GM20000 (cell line): ENCODE measurements around the gene ATOH7.

Source experiments
- DNase-seq: peaks from one replicate; pipeline ENCODE4 v3.0.0; 2012; ENCODE audit warnings: low spot score
- CTCF ChIP-seq: IDR thresholded peaks from 2 replicates; pipeline ENCODE4 v1.5.1; 2012; ENCODE audit warnings: mild to moderate bottlenecking, control low read depth; ENCODE audit errors: extremely low read depth, missing control alignments

The ATOH7 gene

GRCh38 chr10:68242051-68242450 is 10.1 kb upstream of the ATOH7 start:
- DNase-seq = no peak
- TF ChIP-seq CTCF = no peak

- no peak for DNase-seq
- TF ChIP-seq CTCF = no peak
Measured at GRCh38 chr10:68239596-68240150, 7.8 kb upstream of the ATOH7 start.

DNA sequence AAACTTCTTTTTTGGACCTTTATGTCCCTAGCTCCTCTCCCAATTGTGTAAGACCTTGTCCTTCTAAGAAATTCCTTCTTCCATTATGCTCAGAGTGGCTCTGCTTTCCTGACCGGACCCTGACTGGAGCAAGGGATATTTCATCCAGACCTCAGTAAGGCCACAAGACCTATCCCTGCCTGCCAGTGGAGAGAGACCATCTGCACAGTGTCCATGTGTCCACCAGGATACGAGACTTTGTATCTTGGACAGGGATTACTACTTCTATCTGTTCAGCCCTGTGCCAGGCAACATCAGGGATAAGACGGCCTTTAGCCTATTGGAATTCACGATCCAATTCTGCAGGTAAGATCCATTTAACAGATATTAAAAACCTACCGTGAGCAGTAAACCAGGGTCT is 7.2 kb upstream of the ATOH7 start:
- no peak for DNase-seq

DNA sequence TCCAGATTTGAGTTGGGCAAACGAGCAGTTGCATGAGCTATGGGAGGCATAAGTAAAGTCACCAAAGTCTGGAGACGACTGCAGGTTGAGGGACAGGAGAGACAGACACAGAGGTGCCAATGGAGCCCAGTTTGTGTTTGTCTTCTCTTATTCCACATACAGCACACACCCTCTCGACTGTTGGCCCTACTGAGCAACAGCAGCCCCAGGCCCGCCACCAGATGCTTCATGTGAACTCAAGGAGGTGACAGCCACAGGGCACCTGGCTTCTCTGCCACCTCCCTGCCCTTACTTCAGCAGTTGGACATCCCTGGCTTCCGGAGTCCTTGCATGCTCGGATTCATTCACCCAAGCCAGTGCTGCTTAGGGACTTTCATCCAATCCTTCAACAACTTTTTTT is 6.5 kb upstream of the ATOH7 start:
- no peak for DNase-seq
- TF ChIP-seq CTCF = no peak

More for the DNA sequence above, 7.2 kb upstream of the ATOH7 start:
- TF ChIP-seq CTCF = no peak

DNA sequence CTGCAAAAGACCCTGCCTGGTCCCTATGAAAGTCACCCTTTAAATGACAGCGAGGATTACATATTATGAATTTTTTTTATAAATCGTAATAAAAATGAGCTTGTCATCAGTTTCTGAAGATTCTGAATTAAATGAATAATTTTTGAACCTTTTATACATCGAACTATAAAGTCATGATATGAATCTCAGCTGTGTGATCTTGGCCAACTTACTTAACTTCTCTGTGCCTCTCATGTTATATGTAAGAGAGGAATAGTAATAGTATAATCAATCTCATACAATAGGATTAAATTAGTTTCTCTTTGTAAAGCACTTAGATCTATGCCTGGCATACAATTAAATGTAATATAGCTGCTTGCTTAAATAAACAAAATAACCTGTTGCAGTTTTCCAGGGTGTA is 5.3 kb upstream of the ATOH7 start:
- TF ChIP-seq CTCF = no peak
- DNase-seq = no peak

GRCh38 chr10:68235581-68235980 is 3.7 kb upstream of the ATOH7 start:
- no peak for TF ChIP-seq CTCF
- no peak for DNase-seq

- TF ChIP-seq CTCF = no peak
- no peak for DNase-seq
Measured at GRCh38 chr10:68235111-68235510, 3.2 kb upstream of the ATOH7 start.
